Activated CD8-positive, alpha-beta memory T cell treated with anti-CD3 and anti-CD28 coated beads, Interleukin-2, amount 50 U/mL, for 48 hours (primary cell): ENCODE measurements around the gene KCNJ18.
"Not testable (repeated sequence)": the region's sequence is repeated elsewhere in the genome, so short reads cannot be mapped to it uniquely, and the experiment has no call there.

Source experiments
- DNase-seq: peaks from one replicate; pipeline ENCODE4 v3.0.0-alpha.2; 2020

KCNJ18 gene

GRCh38 chr17:21705021-21705601 is 12.8 kb downstream of the KCNJ18 start:
- no peak for DNase-seq

GRCh38 chr17:21705746-21706145 is 13.4 kb downstream of the KCNJ18 start:
- DNase-seq: not testable (repeated sequence)

- DNase-seq: not testable (repeated sequence)
These were observed 14.2 kb downstream of the KCNJ18 start for GRCh38 chr17:21706546-21706945.

GRCh38 chr17:21707131-21707530 is 14.8 kb downstream of the KCNJ18 start:
- DNase-seq: not testable (repeated sequence)

- DNase-seq: not testable (repeated sequence)
These were observed 15.6 kb downstream of the KCNJ18 start for GRCh38 chr17:21707711-21708611.

- not testable (repeated sequence) for DNase-seq
These were observed 16.6 kb downstream of the KCNJ18 start for GRCh38 chr17:21708612-21709535.

- not testable (repeated sequence) for DNase-seq
These were observed 17.7 kb downstream of the KCNJ18 start for GRCh38 chr17:21709994-21710393.

- not testable (repeated sequence) for DNase-seq
These were observed 18.2 kb downstream of the KCNJ18 start for GRCh38 chr17:21710486-21710885.

- no peak for DNase-seq
These were observed 18.9 kb downstream of the KCNJ18 start for GRCh38 chr17:21711182-21711581.

GRCh38 chr17:21713020-21713419 is 20.7 kb downstream of the KCNJ18 start:
- not testable (repeated sequence) for DNase-seq

GRCh38 chr17:21713631-21714030 is 21.3 kb downstream of the KCNJ18 start:
- DNase-seq: not testable (repeated sequence)

- not testable (repeated sequence) for DNase-seq
These were observed 22.4 kb downstream of the KCNJ18 start for GRCh38 chr17:21714676-21715075.

- DNase-seq: not testable (repeated sequence)
These were observed 23.6 kb downstream of the KCNJ18 start for GRCh38 chr17:21715877-21716276.

GRCh38 chr17:21718971-21719370 is 26.6 kb downstream of the KCNJ18 start:
- DNase-seq: not testable (repeated sequence)

- DNase-seq: not testable (repeated sequence)
These were observed 27.3 kb downstream of the KCNJ18 start for GRCh38 chr17:21719511-21720226.

GRCh38 chr17:21720566-21720965 is 28.2 kb downstream of the KCNJ18 start:
- DNase-seq: not testable (repeated sequence)

- not testable (repeated sequence) for DNase-seq
These were observed 29.9 kb downstream of the KCNJ18 start for GRCh38 chr17:21722268-21722667.

- not testable (repeated sequence) for DNase-seq
These were observed 32.1 kb downstream of the KCNJ18 start for GRCh38 chr17:21724216-21725006.

- DNase-seq: not testable (repeated sequence)
These were observed 38.8 kb downstream of the KCNJ18 start for GRCh38 chr17:21731076-21731475.

GRCh38 chr17:21733931-21734330 is 41.6 kb downstream of the KCNJ18 start:
- not testable (repeated sequence) for DNase-seq

- DNase-seq: not testable (repeated sequence)
These were observed 43.5 kb downstream of the KCNJ18 start for GRCh38 chr17:21735814-21736213.
